Neural progenitor cell (in vitro differentiated cells): ENCODE data around the gene IFI27L2.

Source experiments
- EZH2phosphoT487 ChIP-seq: fragments of 200-600 bp; sonication (generic); IDR thresholded peaks from 2 replicates; pipeline ENCODE4 v1.6.1; 2017; ENCODE audit warnings: antibody characterized with exemption
- TF ChIP-seq, protein P1 (sequence below): fragments of 200-600 bp; sonication (generic); IDR thresholded peaks from 2 replicates; pipeline ENCODE4 v1.5.1; 2017; ENCODE audit warnings: antibody characterized with exemption, mild to moderate bottlenecking

GRCh38 chr14:94138251-94138650, 8.8 kb upstream of the IFI27L2 start:
- TF ChIP-seq, protein P1, sequence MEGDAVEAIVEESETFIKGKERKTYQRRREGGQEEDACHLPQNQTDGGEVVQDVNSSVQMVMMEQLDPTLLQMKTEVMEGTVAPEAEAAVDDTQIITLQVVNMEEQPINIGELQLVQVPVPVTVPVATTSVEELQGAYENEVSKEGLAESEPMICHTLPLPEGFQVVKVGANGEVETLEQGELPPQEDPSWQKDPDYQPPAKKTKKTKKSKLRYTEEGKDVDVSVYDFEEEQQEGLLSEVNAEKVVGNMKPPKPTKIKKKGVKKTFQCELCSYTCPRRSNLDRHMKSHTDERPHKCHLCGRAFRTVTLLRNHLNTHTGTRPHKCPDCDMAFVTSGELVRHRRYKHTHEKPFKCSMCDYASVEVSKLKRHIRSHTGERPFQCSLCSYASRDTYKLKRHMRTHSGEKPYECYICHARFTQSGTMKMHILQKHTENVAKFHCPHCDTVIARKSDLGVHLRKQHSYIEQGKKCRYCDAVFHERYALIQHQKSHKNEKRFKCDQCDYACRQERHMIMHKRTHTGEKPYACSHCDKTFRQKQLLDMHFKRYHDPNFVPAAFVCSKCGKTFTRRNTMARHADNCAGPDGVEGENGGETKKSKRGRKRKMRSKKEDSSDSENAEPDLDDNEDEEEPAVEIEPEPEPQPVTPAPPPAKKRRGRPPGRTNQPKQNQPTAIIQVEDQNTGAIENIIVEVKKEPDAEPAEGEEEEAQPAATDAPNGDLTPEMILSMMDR: no peak
- TF ChIP-seq EZH2phosphoT487: no peak
